ENCODE results near the gene PCBP3.

DNA sequence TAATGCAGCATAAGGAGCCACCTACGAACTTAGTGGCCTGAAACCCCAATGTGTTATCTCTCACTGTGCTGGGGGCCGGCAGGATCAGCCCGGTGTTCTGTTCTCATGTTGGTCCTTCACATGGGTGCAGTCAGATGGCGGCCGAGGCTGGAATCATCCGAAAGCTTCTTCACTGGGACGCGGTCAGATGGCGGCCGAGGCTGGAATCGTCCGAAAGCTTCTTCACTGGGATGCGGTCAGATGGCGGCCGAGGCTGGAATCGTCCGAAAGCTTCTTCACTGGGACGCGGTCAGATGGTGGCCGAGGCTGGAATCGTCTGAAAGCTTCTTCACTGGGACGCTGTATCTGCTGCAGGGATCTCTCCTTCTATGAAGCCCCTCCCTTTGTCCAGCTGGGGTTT lies 12.6 kb upstream of the PCBP3 start:
- TF ChIP-seq, protein P1, sequence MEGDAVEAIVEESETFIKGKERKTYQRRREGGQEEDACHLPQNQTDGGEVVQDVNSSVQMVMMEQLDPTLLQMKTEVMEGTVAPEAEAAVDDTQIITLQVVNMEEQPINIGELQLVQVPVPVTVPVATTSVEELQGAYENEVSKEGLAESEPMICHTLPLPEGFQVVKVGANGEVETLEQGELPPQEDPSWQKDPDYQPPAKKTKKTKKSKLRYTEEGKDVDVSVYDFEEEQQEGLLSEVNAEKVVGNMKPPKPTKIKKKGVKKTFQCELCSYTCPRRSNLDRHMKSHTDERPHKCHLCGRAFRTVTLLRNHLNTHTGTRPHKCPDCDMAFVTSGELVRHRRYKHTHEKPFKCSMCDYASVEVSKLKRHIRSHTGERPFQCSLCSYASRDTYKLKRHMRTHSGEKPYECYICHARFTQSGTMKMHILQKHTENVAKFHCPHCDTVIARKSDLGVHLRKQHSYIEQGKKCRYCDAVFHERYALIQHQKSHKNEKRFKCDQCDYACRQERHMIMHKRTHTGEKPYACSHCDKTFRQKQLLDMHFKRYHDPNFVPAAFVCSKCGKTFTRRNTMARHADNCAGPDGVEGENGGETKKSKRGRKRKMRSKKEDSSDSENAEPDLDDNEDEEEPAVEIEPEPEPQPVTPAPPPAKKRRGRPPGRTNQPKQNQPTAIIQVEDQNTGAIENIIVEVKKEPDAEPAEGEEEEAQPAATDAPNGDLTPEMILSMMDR (optimal IDR thresholded peaks at IDR 0.05 in 1 of 3, IDR thresholded peaks at IDR 0.05 in 1 of 3, conservative IDR thresholded peaks at IDR 0.05 in 1 of 3; ENCODE audit: extremely low read depth in 1 of 3, insufficient read depth in 2 of 3, low read length in 3 of 3), result no peak
- no peak for TF ChIP-seq EZH2 (IDR thresholded peaks at IDR 0.05; ENCODE audit: low read length)
